Activated CD4-positive, alpha-beta memory T cell treated with anti-CD3 and anti-CD28 coated beads for 36 hours (primary cell): ENCODE data around the gene NRCAM. TPM values are rescaled to one million over a fixed set of nuclear protein-coding genes. Genes with fewer than 3 reads are reported as not detected.
"Not testable (repeated sequence)": the region's sequence is repeated elsewhere in the genome, so short reads cannot be mapped to it uniquely, and the experiment has no call there.

Source experiments
- CTCF ChIA-PET: fragments of 350-600 bp; sonication (Branson Sonifier 250); formaldehyde crosslinking; loops from one replicate; lab custom pipeline; 2021; ENCODE audit warnings: antibody characterized with exemption, inconsistent platforms; lab: Charles Lee
- POLR2A ChIA-PET: fragments of 350-600 bp; sonication (Branson Sonifier 250); formaldehyde crosslinking; loops from one replicate; lab custom pipeline; 2021; ENCODE audit warnings: antibody characterized with exemption; lab: Charles Lee
- DNase-seq: peaks from one replicate; pipeline ENCODE4 v3.0.0-alpha.2; 2020
- H3K27ac Mint-ChIP-seq: one replicate; pipeline ENCODE4 v1.8.0; 2021; ENCODE audit warnings: mixed read lengths
- H3K27me3 Mint-ChIP-seq: one replicate; pipeline ENCODE4 v1.8.0; 2021; ENCODE audit warnings: mixed read lengths
- H3K36me3 Mint-ChIP-seq: one replicate; pipeline ENCODE4 v1.8.0; 2021; ENCODE audit warnings: mixed read lengths
- H3K4me1 Mint-ChIP-seq: one replicate; pipeline ENCODE4 v1.8.0; 2021; ENCODE audit warnings: low read depth, mixed read lengths
- H3K4me3 Mint-ChIP-seq: one replicate; pipeline ENCODE4 v1.8.0; 2021; ENCODE audit warnings: mild to moderate bottlenecking, mixed read lengths
- H3K9me3 Mint-ChIP-seq: one replicate; pipeline ENCODE4 v1.8.0; 2021; ENCODE audit warnings: mixed read lengths
- intact Hi-C: fragments of 100-400 bp; cut with micrococcal nuclease; formaldehyde crosslinking; loops from one replicate; pipeline ENCODE4 v1.15.1; 2023
- total RNA-seq, 2 experiments: library from RNA; stranded (reverse); gene quantifications; one replicate each; pipeline ENCODE4 v1.2.3, GENCODE V29; 2021

The NRCAM gene
- total RNA-seq, 2 experiments from 2014 or later: 0.14 TPM; not detected in 1

- Mint-ChIP-seq H3K9me3 (peaks cover 6% of the 10 kb centered on the region), H3K27me3 (peaks cover 11% of the 10 kb centered on the region), H3K27ac (no peak overlapping the region), H3K4me3 (no peak overlapping the region), H3K36me3 (no peaks in the 10 kb centered on the region), H3K4me1 (no peaks in the 10 kb centered on the region)
- DNase-seq: no peak
- CTCF ChIA-PET: no interaction called here
- intact Hi-C loops: no loop called here
- POLR2A ChIA-PET: no interaction called here
These were observed 185.7 kb downstream of the NRCAM start for GRCh38 chr7:108270385-108271015.

- H3K4me1 Mint-ChIP-seq: no peaks in the 10 kb centered on the region
- no peaks in the 10 kb centered on the region for H3K36me3 Mint-ChIP-seq
- no peaks in the 10 kb centered on the region for H3K9me3 Mint-ChIP-seq
- no peak overlapping the region for H3K4me3 Mint-ChIP-seq
- no peak overlapping the region for H3K27ac Mint-ChIP-seq
- DNase-seq: no peak
- CTCF ChIA-PET: no interaction called here
- POLR2A ChIA-PET: no interaction called here
- intact Hi-C loops: no loop called here
- H3K27me3 Mint-ChIP-seq: peaks cover 11% of the 10 kb centered on the region
These were observed 187.9 kb downstream of the NRCAM start for GRCh38 chr7:108268200-108268820.

- no peaks in the 10 kb centered on the region for H3K4me1 Mint-ChIP-seq
- H3K27ac Mint-ChIP-seq: no peak overlapping the region
- H3K4me3 Mint-ChIP-seq: no peak overlapping the region
- H3K27me3 Mint-ChIP-seq: peaks cover 11% of the 10 kb centered on the region
- POLR2A ChIA-PET: no interaction called here
- intact Hi-C loops: no loop called here
- DNase-seq: no peak
- CTCF ChIA-PET: no interaction called here
- H3K36me3 Mint-ChIP-seq: no peaks in the 10 kb centered on the region
- no peaks in the 10 kb centered on the region for H3K9me3 Mint-ChIP-seq
These were observed 188.6 kb downstream of the NRCAM start for GRCh38 chr7:108267615-108268014.

GRCh38 chr7:108266491-108266890 is 189.7 kb downstream of the NRCAM start:
- intact Hi-C loops: no loop called here
- Mint-ChIP-seq H3K27ac (no peak overlapping the region), H3K36me3 (no peaks in the 10 kb centered on the region), H3K4me3 (no peak overlapping the region), H3K9me3 (no peaks in the 10 kb centered on the region), H3K27me3 (peaks cover 11% of the 10 kb centered on the region), H3K4me1 (no peaks in the 10 kb centered on the region)
- DNase-seq: no peak
- CTCF ChIA-PET: no interaction called here
- POLR2A ChIA-PET: no interaction called here

- no peaks in the 10 kb centered on the region for H3K36me3 Mint-ChIP-seq
- H3K4me1 Mint-ChIP-seq: no peaks in the 10 kb centered on the region
- no peaks in the 10 kb centered on the region for H3K9me3 Mint-ChIP-seq
- CTCF ChIA-PET: no interaction called here
- intact Hi-C loops: no loop called here
- POLR2A ChIA-PET: no interaction called here
- no peak overlapping the region for H3K4me3 Mint-ChIP-seq
- H3K27ac Mint-ChIP-seq: no peak overlapping the region
- peaks cover 11% of the 10 kb centered on the region for H3K27me3 Mint-ChIP-seq
- no peak for DNase-seq
These were observed 190.2 kb downstream of the NRCAM start for GRCh38 chr7:108266035-108266434.

GRCh38 chr7:108265007-108265406 is 191.2 kb downstream of the NRCAM start:
- H3K27ac Mint-ChIP-seq: no peak overlapping the region
- H3K4me3 Mint-ChIP-seq: no peak overlapping the region
- H3K9me3 Mint-ChIP-seq: no peaks in the 10 kb centered on the region
- H3K36me3 Mint-ChIP-seq: no peaks in the 10 kb centered on the region
- CTCF ChIA-PET: no interaction called here
- DNase-seq: no peak
- POLR2A ChIA-PET: no interaction called here
- no peaks in the 10 kb centered on the region for H3K4me1 Mint-ChIP-seq
- intact Hi-C loops: no loop called here
- H3K27me3 Mint-ChIP-seq: peaks cover 10% of the 10 kb centered on the region

- intact Hi-C loops: no loop called here
- H3K9me3 Mint-ChIP-seq: peaks cover 5% of the 10 kb centered on the region
- DNase-seq: no peak
- peaks cover 6% of the 10 kb centered on the region for H3K27me3 Mint-ChIP-seq
- H3K27ac Mint-ChIP-seq: no peak overlapping the region
- no peak overlapping the region for H3K4me3 Mint-ChIP-seq
- ChIA-PET POLR2A (no interaction called here), CTCF (no interaction called here)
- H3K36me3 Mint-ChIP-seq: no peaks in the 10 kb centered on the region
- no peaks in the 10 kb centered on the region for H3K4me1 Mint-ChIP-seq
These were observed 192.8 kb downstream of the NRCAM start for GRCh38 chr7:108263425-108263824.

GRCh38 chr7:108261560-108262255 is 194.5 kb downstream of the NRCAM start:
- H3K4me3 Mint-ChIP-seq: no peak overlapping the region
- intact Hi-C loops: no loop called here
- H3K36me3 Mint-ChIP-seq: no peaks in the 10 kb centered on the region
- POLR2A ChIA-PET: no interaction called here
- CTCF ChIA-PET: no interaction called here
- H3K27ac Mint-ChIP-seq: no peak overlapping the region
- no peaks in the 10 kb centered on the region for H3K4me1 Mint-ChIP-seq
- peaks cover 5% of the 10 kb centered on the region for H3K9me3 Mint-ChIP-seq
- peaks cover 4% of the 10 kb centered on the region for H3K27me3 Mint-ChIP-seq
- DNase-seq: no peak

- intact Hi-C loops, H3K27ac Mint-ChIP-seq, H3K36me3 Mint-ChIP-seq, H3K27me3 Mint-ChIP-seq, H3K9me3 Mint-ChIP-seq, DNase-seq, CTCF ChIA-PET, H3K4me1 Mint-ChIP-seq, POLR2A ChIA-PET, H3K4me3 Mint-ChIP-seq: not testable (repeated sequence)
These were observed 196.8 kb downstream of the NRCAM start for GRCh38 chr7:108259447-108259846.

GRCh38 chr7:108257954-108258353 is 198.3 kb downstream of the NRCAM start:
- H3K27me3 Mint-ChIP-seq: peaks cover 4% of the 10 kb centered on the region
- H3K27ac Mint-ChIP-seq: no peak overlapping the region
- no peaks in the 10 kb centered on the region for H3K36me3 Mint-ChIP-seq
- no peaks in the 10 kb centered on the region for H3K4me1 Mint-ChIP-seq
- ChIA-PET CTCF (no interaction called here), POLR2A (no interaction called here)
- DNase-seq: no peak
- H3K4me3 Mint-ChIP-seq: no peak overlapping the region
- peaks cover 5% of the 10 kb centered on the region for H3K9me3 Mint-ChIP-seq
- intact Hi-C loops: no loop called here

GRCh38 chr7:108254259-108254658 is 202.0 kb downstream of the NRCAM start:
- Mint-ChIP-seq H3K27ac (no peak overlapping the region), H3K27me3 (no peaks in the 10 kb centered on the region), H3K4me1 (no peaks in the 10 kb centered on the region), H3K9me3 (no peaks in the 10 kb centered on the region), H3K36me3 (no peaks in the 10 kb centered on the region), H3K4me3 (no peak overlapping the region)
- intact Hi-C loops: no loop called here
- POLR2A ChIA-PET: no interaction called here
- CTCF ChIA-PET: no interaction called here
- DNase-seq: no peak

GRCh38 chr7:108253275-108254044 is 202.8 kb downstream of the NRCAM start:
- H3K36me3 Mint-ChIP-seq: no peaks in the 10 kb centered on the region
- intact Hi-C loops: no loop called here
- no peaks in the 10 kb centered on the region for H3K27me3 Mint-ChIP-seq
- H3K27ac Mint-ChIP-seq: no peak overlapping the region
- H3K4me3 Mint-ChIP-seq: no peak overlapping the region
- no peak for DNase-seq
- ChIA-PET POLR2A (no interaction called here), CTCF (no interaction called here)
- no peaks in the 10 kb centered on the region for H3K4me1 Mint-ChIP-seq
- H3K9me3 Mint-ChIP-seq: no peaks in the 10 kb centered on the region
